ENCODE results near the gene A4GALT. TPM values are rescaled to one million over a fixed set of nuclear protein-coding genes. Genes with fewer than 3 reads are reported as not detected.

The A4GALT gene
- total RNA-seq, 1 experiment from 2014 or later, result 22.1 TPM

- TF ChIP-seq TEAD1 (CRISPR knock-in tag; IDR thresholded peaks at IDR 0.05) (no peak), KAT7 (CRISPR knock-in tag; IDR thresholded peaks at IDR 0.05; ENCODE audit: borderline replicate concordance) (no peak), ZNF671 (CRISPR knock-in tag; IDR thresholded peaks at IDR 0.05) (no peak), HMGXB4 (CRISPR knock-in tag; IDR thresholded peaks at IDR 0.05) (no peak), CTCF (IDR thresholded peaks at IDR 0.05) (no peak)
Measured at GRCh38 chr22:42711895-42712837, 8.5 kb downstream of the A4GALT start (continued).

- ChIA-PET CTCF (no interaction called here), POLR2A (no interaction called here)
- H3K9me3 Mint-ChIP-seq, result peaks cover 13% of the 10 kb centered on the region
- DNase-seq (ENCODE audit: low spot score) (no peak), ATAC-seq (no peak)
- no peak overlapping the region for H3K4me3 Mint-ChIP-seq
- H3K4me1 Mint-ChIP-seq, result peaks cover 16% of the 10 kb centered on the region; the same call in 1 of the 2 replicates
- H3K36me3 Mint-ChIP-seq, result peaks cover 5% of the 10 kb centered on the region
- no peaks in the 10 kb centered on the region for H3K27me3 Mint-ChIP-seq (ENCODE audit: low read depth)
- H3K27ac Mint-ChIP-seq, result no peak overlapping the region
- TF ChIP-seq ETV6 (CRISPR knock-in tag; IDR thresholded peaks at IDR 0.05), result no peak
- no peak for TF ChIP-seq FOXP4 (CRISPR knock-in tag; IDR thresholded peaks at IDR 0.05)
- no peak for TF ChIP-seq SMAD4 (CRISPR knock-in tag; IDR thresholded peaks at IDR 0.05)
- no peak for TF ChIP-seq ESRRA (CRISPR knock-in tag; IDR thresholded peaks at IDR 0.05; ENCODE audit: borderline replicate concordance)
- TF ChIP-seq ZNF232 (CRISPR knock-in tag; IDR thresholded peaks at IDR 0.05), result no peak
- TF ChIP-seq PREB (CRISPR knock-in tag; IDR thresholded peaks at IDR 0.05; ENCODE audit: borderline replicate concordance), result no peak
- TF ChIP-seq CREB1 (CRISPR knock-in tag; IDR thresholded peaks at IDR 0.05), result no peak
- no peak for TF ChIP-seq IRF1 (CRISPR knock-in tag; IDR thresholded peaks at IDR 0.05)
- TF ChIP-seq ATF2 (CRISPR knock-in tag; IDR thresholded peaks at IDR 0.05; ENCODE audit: borderline replicate concordance, low read depth), result no peak
- no peak for TF ChIP-seq ZNF396 (CRISPR knock-in tag; IDR thresholded peaks at IDR 0.05; ENCODE audit: borderline replicate concordance)
- no peak for TF ChIP-seq PRRX2 (CRISPR knock-in tag; IDR thresholded peaks at IDR 0.05)
- no peak for TF ChIP-seq TP53 (CRISPR knock-in tag; IDR thresholded peaks at IDR 0.05)
- TF ChIP-seq NR3C1 (CRISPR knock-in tag; conservative IDR thresholded peaks at IDR 0.05; ENCODE audit: low read depth), result no peak
- no peak for TF ChIP-seq HMGXB4 (CRISPR knock-in tag; IDR thresholded peaks at IDR 0.05)
- no peak for TF ChIP-seq MAX (CRISPR knock-in tag; IDR thresholded peaks at IDR 0.05)
- no peak for TF ChIP-seq ZMAT4 (CRISPR knock-in tag; IDR thresholded peaks at IDR 0.05)
- no peak for TF ChIP-seq JUN (CRISPR knock-in tag; IDR thresholded peaks at IDR 0.05)
Measured at GRCh38 chr22:42711281-42711731, 9.4 kb downstream of the A4GALT start.

Data from WTC11 (cell line).